ENCODE data around the gene KLC1. TPM values are rescaled to one million over a fixed set of nuclear protein-coding genes. Genes with fewer than 3 reads are reported as not detected.

KLC1 gene
- total and polyA plus RNA-seq, 4 donors = 22.9 to 131 (median 46.0) TPM

DNA sequence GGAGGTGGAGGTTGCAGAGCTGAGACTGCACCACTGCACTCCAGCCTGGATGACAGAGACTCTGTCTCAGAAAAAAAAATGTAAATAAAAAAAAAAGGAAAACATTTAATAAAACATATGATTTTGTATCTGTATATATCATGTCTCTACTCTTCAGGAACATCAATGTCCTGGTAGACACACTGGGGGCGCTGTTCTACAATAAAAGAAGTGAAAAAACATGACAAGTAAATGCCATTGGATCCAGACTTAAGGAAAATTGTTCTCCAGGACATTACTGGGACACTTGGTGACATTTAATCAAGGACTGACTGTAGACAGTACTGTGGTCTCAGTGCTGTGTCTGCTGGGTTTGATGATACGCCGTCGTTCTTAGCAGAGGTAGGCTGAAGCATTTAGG, 15.5 kb upstream of the KLC1 start:
- H3K9me3 ChIP-seq (ENCODE audit: control insufficient read depth in 4 of 4, low read length in 3 of 4) = peaks cover 0 to 9% (median 2%) of the 10 kb centered on the region in 4 donors
- H3K36me3 ChIP-seq (ENCODE audit: control insufficient read depth in 4 of 4, insufficient read depth in 3 of 4, low read depth in 1 of 4, low read length in 3 of 4) = no peaks in the 10 kb centered on the region
- no peaks in the 10 kb centered on the region for H3K27me3 ChIP-seq (ENCODE audit: control insufficient read depth in 4 of 4, insufficient read depth in 4 of 4, low read length in 3 of 4)
- H3K4me1 ChIP-seq (ENCODE audit: control insufficient read depth in 4 of 4, insufficient read depth in 4 of 4, low read length in 3 of 4) = no peaks in the 10 kb centered on the region
- TF ChIP-seq JUND (IDR thresholded peaks at IDR 0.05) (no peak), YY1 (IDR thresholded peaks at IDR 0.05) (no peak), HNF4A (conservative IDR thresholded peaks at IDR 0.05) (no peak), EGR1 (IDR thresholded peaks at IDR 0.05; ENCODE audit: low read depth in 2 of 2) (no peak)
- TF ChIP-seq, protein P1, sequence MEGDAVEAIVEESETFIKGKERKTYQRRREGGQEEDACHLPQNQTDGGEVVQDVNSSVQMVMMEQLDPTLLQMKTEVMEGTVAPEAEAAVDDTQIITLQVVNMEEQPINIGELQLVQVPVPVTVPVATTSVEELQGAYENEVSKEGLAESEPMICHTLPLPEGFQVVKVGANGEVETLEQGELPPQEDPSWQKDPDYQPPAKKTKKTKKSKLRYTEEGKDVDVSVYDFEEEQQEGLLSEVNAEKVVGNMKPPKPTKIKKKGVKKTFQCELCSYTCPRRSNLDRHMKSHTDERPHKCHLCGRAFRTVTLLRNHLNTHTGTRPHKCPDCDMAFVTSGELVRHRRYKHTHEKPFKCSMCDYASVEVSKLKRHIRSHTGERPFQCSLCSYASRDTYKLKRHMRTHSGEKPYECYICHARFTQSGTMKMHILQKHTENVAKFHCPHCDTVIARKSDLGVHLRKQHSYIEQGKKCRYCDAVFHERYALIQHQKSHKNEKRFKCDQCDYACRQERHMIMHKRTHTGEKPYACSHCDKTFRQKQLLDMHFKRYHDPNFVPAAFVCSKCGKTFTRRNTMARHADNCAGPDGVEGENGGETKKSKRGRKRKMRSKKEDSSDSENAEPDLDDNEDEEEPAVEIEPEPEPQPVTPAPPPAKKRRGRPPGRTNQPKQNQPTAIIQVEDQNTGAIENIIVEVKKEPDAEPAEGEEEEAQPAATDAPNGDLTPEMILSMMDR (IDR thresholded peaks at IDR 0.05; ENCODE audit: low read depth, low read length, missing input control) = no peak
- TF ChIP-seq, protein P2, sequence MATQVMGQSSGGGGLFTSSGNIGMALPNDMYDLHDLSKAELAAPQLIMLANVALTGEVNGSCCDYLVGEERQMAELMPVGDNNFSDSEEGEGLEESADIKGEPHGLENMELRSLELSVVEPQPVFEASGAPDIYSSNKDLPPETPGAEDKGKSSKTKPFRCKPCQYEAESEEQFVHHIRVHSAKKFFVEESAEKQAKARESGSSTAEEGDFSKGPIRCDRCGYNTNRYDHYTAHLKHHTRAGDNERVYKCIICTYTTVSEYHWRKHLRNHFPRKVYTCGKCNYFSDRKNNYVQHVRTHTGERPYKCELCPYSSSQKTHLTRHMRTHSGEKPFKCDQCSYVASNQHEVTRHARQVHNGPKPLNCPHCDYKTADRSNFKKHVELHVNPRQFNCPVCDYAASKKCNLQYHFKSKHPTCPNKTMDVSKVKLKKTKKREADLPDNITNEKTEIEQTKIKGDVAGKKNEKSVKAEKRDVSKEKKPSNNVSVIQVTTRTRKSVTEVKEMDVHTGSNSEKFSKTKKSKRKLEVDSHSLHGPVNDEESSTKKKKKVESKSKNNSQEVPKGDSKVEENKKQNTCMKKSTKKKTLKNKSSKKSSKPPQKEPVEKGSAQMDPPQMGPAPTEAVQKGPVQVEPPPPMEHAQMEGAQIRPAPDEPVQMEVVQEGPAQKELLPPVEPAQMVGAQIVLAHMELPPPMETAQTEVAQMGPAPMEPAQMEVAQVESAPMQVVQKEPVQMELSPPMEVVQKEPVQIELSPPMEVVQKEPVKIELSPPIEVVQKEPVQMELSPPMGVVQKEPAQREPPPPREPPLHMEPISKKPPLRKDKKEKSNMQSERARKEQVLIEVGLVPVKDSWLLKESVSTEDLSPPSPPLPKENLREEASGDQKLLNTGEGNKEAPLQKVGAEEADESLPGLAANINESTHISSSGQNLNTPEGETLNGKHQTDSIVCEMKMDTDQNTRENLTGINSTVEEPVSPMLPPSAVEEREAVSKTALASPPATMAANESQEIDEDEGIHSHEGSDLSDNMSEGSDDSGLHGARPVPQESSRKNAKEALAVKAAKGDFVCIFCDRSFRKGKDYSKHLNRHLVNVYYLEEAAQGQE (IDR thresholded peaks at IDR 0.05) = no peak
- TF ChIP-seq, protein P3, sequence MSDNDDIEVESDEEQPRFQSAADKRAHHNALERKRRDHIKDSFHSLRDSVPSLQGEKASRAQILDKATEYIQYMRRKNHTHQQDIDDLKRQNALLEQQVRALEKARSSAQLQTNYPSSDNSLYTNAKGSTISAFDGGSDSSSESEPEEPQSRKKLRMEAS (IDR thresholded peaks at IDR 0.05) = no peak
- 98% methylated on average over 4 of the region's 4 CpGs for WGBS
- no peak overlapping the region for H3K27ac ChIP-seq (ENCODE audit: low read depth in 1 of 2, low read length in 2 of 2)
- no peak overlapping the region for H3K4me3 ChIP-seq (ENCODE audit: low read depth in 1 of 3, low read length in 3 of 3)
- H3K9ac ChIP-seq (ENCODE audit: low read depth in 1 of 2, low read length in 2 of 2) = no peak overlapping the region
- DNase-seq (ENCODE audit: low spot score) = no peak

DNA sequence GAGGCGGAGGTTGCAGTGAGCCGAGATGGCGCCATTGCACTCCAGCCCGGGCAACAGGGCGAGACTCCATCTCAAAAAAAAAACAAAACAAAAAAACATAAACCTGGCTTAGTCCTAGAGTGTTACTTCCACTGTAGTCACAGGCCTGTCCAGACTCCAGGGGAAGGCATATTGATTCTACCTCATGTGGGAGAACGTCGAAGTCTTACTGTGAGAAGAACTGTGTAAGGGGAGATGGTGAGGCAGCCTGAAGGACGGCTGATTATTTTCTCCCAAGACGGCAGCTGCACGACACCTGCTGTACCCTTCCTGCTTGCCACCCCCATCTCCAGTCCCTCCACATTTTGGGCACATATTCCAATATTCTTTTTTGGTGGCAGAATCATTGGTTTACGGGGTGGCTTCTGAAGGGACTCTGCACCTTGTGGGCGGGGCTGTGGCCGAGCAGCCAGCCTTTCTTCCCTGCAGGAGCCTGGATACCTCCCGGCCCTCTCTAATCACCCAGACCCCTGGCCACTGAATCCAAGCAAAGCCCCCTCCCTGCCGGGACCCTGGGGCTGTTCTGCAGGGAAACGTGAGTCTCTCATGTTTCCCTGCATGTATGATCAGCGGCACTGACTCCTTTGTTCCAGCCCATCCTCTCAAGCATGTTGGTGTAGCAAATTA, 12.2 kb upstream of the KLC1 start:
- no peaks in the 10 kb centered on the region for H3K27me3 ChIP-seq (ENCODE audit: control insufficient read depth in 4 of 4, insufficient read depth in 4 of 4, low read length in 3 of 4)
- TF ChIP-seq NR2F2 (IDR thresholded peaks at IDR 0.05) = no peak
- TF ChIP-seq RXRA (IDR thresholded peaks at IDR 0.05) = no peak
- no peak for TF ChIP-seq HNF4A (conservative IDR thresholded peaks at IDR 0.05)
- TF ChIP-seq, protein P3 (IDR thresholded peaks at IDR 0.05) = no peak
- TF ChIP-seq, protein P4, sequence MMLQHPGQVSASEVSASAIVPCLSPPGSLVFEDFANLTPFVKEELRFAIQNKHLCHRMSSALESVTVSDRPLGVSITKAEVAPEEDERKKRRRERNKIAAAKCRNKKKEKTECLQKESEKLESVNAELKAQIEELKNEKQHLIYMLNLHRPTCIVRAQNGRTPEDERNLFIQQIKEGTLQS (IDR thresholded peaks at IDR 0.05) = no peak
- no peak for TF ChIP-seq FOXA2 (IDR thresholded peaks at IDR 0.05)
- no peak for TF ChIP-seq YY1 (IDR thresholded peaks at IDR 0.05)
- no peak for TF ChIP-seq SP1 (IDR thresholded peaks at IDR 0.05)
- no peak for TF ChIP-seq EGR1 (IDR thresholded peaks at IDR 0.05; ENCODE audit: low read depth in 2 of 2)
- no peak for TF ChIP-seq HNF4G (IDR thresholded peaks at IDR 0.05)
- TF ChIP-seq, protein P2 (IDR thresholded peaks at IDR 0.05) = no peak
- no peak for TF ChIP-seq GABPA (IDR thresholded peaks at IDR 0.05 in 1 of 2, conservative IDR thresholded peaks at IDR 0.05 in 1 of 2)
- TF ChIP-seq TAF1 (conservative IDR thresholded peaks at IDR 0.05) = no peak
- no peak for TF ChIP-seq RAD21 (IDR thresholded peaks at IDR 0.05)
- TF ChIP-seq, protein P5, sequence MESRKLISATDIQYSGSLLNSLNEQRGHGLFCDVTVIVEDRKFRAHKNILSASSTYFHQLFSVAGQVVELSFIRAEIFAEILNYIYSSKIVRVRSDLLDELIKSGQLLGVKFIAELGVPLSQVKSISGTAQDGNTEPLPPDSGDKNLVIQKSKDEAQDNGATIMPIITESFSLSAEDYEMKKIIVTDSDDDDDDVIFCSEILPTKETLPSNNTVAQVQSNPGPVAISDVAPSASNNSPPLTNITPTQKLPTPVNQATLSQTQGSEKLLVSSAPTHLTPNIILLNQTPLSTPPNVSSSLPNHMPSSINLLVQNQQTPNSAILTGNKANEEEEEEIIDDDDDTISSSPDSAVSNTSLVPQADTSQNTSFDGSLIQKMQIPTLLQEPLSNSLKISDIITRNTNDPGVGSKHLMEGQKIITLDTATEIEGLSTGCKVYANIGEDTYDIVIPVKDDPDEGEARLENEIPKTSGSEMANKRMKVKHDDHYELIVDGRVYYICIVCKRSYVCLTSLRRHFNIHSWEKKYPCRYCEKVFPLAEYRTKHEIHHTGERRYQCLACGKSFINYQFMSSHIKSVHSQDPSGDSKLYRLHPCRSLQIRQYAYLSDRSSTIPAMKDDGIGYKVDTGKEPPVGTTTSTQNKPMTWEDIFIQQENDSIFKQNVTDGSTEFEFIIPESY (IDR thresholded peaks at IDR 0.05) = no peak
- H3K4me1 ChIP-seq (ENCODE audit: control insufficient read depth in 4 of 4, insufficient read depth in 4 of 4, low read length in 3 of 4) = no peaks in the 10 kb centered on the region
- H3K36me3 ChIP-seq (ENCODE audit: control insufficient read depth in 4 of 4, insufficient read depth in 3 of 4, low read depth in 1 of 4, low read length in 3 of 4) = no peaks in the 10 kb centered on the region
- no peaks in the 10 kb centered on the region for H3K9me3 ChIP-seq (ENCODE audit: control insufficient read depth in 4 of 4, low read length in 3 of 4)
- 78% methylated on average over 17 of the region's 17 CpGs for WGBS
- H3K4me3 ChIP-seq (ENCODE audit: low read depth in 1 of 3, low read length in 3 of 3) = no peak overlapping the region
- no peak overlapping the region for H3K9ac ChIP-seq (ENCODE audit: low read depth in 1 of 2, low read length in 2 of 2)
- DNase-seq (ENCODE audit: low spot score) = no peak
- no peak overlapping the region for H3K27ac ChIP-seq (ENCODE audit: low read depth in 1 of 2, low read length in 2 of 2)

Data from liver (tissue), 9 donors.